RPMI8226 (cell line): Measurements from ENCODE around the gene ZNF648.
"Not testable (repeated sequence)": the region's sequence is repeated elsewhere in the genome, so short reads cannot be mapped to it uniquely, and the experiment has no call there.

Source experiments
- DNase-seq: peaks from one replicate; pipeline ENCODE4 v3.0.0-alpha.2; 2015

ZNF648 gene

DNA sequence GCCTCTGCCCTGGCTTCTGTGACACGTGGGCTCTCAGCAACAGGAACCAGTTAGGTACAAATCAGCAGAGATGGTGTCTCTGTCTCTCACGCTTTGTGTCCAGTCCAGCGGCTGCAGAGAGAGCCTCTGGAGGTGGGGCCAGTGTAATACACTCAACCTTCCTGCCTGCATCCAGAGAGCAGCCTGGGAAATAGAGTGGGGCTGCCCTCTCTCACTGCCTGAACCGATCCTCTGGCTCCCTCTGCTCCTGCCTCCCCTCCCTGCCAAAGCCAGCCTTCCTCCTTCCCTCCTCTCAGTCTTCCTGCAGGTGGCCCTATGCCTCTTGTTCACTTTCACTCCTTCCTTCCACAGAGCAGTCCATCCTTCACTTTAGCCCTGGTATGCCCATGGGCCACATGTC, at the start of gene ZNF648:
ZNF648 (minus strand) TSS at position 119 of the 400 bp plus-strand sequence. CDS start 3,702 bp downstream, outside the sequence.
- DNase-seq = no peak

- peak; percentile 16 for DNase-seq
Observed at GRCh38 chr1:182110635-182111034, 49.1 kb upstream of the ZNF648 start.

DNA sequence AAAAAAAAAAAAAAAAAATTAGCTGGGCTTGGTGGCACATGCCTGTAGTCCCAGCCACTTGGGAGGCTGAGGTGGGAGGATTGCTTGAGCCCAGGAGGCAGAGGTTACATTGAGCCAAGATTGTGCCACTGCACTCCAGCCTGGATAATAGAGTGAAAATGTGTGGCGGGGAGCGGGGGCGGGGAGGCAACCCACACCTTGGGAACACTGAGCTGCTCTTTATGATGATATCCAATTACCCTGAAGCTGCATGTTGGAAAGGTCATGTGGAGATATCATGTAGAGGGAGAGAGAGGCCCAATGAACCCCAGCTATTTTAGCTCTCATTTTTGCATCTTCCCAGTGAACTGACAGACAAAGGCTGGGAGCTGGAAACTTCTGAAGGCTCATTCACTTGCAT, 48.3 kb upstream of the ZNF648 start:
- no peak for DNase-seq

- DNase-seq = no peak
Observed at GRCh38 chr1:182107209-182107608, 45.7 kb upstream of the ZNF648 start.

DNA sequence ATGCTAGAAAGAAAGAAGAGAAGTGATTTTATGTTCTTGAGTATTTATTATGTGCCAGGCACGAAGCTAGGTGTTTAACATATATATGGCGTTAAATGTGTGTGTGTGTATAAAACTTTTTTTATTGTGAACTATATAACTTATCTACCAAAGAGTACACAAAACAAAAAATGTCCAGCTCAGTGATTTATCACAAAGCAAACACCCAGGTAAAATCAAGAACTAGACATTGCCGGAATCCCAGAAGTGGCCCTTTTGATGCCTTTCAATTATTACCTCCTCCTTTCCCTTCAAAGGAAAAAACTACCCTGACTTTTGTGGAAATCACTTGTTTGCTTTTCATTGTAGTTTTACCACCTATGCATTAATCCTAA, 40.5 kb upstream of the ZNF648 start:
- no peak for DNase-seq

GRCh38 chr1:182101415-182102042, 40.0 kb upstream of the ZNF648 start:
- DNase-seq = no peak

- DNase-seq = no peak
Observed at GRCh38 chr1:182098301-182098700, 36.8 kb upstream of the ZNF648 start.

DNA sequence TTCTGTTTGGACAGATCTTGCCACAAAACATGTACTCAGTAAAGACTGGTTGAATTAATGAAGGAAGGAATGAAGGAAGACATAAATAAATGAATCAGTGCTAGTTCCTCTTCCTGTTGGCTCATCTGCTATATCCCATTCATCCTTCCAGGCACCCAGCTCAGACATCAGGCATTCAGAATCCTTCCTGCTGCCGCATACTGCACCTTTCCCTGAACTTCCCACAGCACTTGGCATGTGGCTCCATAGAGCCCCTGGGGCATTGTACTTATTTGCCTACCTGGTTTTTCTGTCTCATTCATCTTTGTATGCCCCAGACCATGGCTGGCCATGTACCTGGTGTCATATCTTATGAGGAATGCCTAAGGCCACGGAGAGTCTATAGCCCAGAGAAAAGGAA, 34.4 kb upstream of the ZNF648 start:
- DNase-seq = no peak

DNA sequence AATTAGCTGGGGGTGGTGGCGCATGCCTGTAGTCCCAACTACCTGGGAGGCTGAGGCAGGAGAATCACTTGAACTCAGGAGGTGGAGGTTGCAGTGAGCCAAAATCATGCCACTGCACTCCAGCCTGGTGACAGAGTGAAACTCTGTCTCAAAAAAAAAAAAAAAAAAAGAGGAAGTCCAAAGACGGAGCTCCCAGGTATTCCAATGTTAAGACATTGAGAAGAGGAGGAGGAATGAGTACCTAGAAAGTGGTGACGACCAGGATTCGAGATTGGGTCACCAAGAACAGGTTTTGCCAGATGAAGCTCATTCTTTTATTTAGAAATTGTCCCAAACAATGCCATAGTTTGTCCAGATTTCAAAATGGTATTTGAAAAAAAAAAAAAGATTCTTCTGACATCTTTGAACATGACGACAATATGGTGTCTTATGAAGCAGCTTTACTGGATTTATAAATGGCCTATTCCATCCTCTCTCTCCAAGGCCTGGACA, 33.0 kb upstream of the ZNF648 start:
- not testable (repeated sequence) for DNase-seq

GRCh38 chr1:182093781-182094180, 32.3 kb upstream of the ZNF648 start:
- no peak for DNase-seq

GRCh38 chr1:182092336-182092735, 30.8 kb upstream of the ZNF648 start:
- no peak for DNase-seq

- DNase-seq = no peak
Observed at GRCh38 chr1:182091083-182091482, 29.6 kb upstream of the ZNF648 start.

GRCh38 chr1:182087719-182088350, 26.3 kb upstream of the ZNF648 start:
- no peak for DNase-seq

GRCh38 chr1:182087304-182087703, 25.8 kb upstream of the ZNF648 start:
- DNase-seq = no peak

- no peak for DNase-seq
Observed at GRCh38 chr1:182086620-182087019, 25.1 kb upstream of the ZNF648 start.

DNA sequence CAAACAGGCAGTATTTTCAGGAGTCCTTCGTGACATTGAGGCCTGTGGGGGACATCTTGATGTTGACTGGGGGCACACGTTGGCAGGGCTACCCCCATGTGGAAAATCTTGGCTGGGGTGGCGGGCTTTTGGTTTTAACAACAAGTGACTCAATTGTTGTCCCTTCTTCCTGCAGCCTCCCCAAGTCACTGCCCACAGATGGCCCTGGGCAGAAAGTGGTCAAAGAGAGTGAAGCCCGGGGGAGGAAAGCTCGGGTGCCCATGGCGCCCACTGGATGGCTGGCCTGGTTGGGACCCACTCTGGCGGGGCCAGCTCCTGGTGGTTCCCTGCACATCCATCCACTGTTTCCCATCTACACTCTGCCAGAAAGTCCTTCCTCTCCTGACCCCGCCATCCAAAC, 24.6 kb upstream of the ZNF648 start:
- no peak for DNase-seq

DNA sequence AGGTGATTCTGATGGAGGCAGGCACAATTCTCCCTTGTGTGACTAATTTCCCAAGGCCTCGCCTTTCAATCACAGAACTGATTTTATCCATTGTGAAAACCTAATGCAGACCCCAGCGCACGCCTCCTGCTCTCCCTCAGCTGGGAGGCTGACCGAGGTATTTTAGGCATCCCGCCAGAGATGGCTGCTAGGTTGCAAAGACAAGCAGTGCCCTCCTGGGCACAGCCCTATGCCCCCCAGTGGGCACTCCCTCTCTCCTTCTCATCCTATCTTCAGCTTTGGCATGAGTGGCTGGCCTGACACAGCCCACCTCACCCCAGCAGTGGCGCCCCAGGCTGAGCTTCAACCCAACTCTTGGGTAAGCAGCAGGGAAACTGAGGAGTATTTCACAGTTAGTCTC, 24.2 kb upstream of the ZNF648 start:
- DNase-seq = no peak

DNA sequence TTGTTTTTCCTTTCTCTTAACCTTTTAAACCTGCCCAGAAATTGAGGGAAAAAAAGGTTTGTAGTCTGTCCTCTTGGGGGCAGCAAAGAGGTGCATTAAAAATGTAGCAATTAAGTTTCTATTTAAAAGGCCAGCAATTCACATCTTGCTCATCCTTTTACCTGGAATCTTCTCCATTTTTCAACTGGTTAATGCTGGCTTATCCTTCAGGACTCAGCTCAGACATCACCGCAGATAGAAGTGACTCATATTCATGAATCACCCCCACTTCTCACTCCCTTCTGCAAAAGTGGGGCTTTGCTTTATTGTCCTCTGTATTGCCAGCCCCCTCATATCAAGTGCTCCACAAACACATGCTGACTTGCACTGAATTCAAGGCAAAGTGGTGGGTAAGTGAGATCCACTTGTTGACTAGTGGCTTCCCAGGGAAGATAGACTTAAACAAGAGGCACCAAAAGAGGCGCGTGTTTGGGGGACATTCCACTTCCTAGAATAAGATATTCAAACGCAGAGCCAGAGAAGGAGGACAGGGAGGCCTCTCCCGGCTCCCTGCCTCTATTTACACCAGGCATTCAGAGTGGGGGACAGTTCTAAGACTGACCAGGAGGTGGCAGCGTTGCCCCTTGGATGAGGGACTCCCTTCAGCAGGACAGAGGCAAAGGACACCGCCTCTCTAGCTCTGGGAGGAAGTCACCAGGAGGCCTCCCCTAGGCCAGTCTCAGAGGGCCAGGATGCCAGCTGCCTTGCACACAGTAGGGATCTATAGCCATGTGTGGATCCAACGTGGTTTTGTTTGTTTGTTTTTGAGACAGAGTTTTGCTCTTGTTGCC, 23.2 kb upstream of the ZNF648 start:
- DNase-seq = peak; percentile 73

GRCh38 chr1:182083851-182084486, 22.5 kb upstream of the ZNF648 start:
- DNase-seq = no peak

GRCh38 chr1:182080955-182081582, 19.6 kb upstream of the ZNF648 start:
- DNase-seq = peak; percentile 65

GRCh38 chr1:182080040-182080439, 18.5 kb upstream of the ZNF648 start:
- no peak for DNase-seq

DNA sequence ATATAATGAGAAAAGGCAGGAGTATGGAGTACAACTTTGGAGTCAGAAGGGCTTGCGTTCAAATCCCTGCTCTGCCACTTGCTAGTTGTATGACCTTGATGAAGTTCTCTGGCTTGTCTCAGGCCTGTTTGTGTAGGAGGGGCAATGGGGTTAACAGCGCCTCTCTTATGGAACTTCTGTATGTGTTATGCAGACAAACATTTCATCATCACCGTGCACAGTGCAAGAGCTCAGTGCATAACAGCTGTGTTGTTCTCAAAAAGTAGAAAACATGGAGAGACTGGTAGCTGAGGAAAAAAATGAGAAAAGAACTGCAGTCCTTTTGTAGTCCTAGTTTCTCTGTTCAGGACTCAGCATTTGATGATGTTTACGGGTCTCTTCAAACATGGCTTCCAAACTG, 10.4 kb upstream of the ZNF648 start:
- DNase-seq = no peak

GRCh38 chr1:182069028-182069466, 7.5 kb upstream of the ZNF648 start:
- peak; percentile 73 for DNase-seq
